ENCODE measurements around the gene NISCH. TPM values are rescaled to one million over a fixed set of nuclear protein-coding genes. Genes with fewer than 3 reads are reported as not detected.

The NISCH gene
- total RNA-seq, 3 donors from 2014 or later (not counting 1 experiment from before 2014, with no cell fraction given): 162 to 191 (median 175) TPM

- peaks cover 0 to 8% of the 10 kb centered on the region in 2 donors for H3K4me1 Mint-ChIP-seq
- intact Hi-C loops (cut with micrococcal nuclease): no loop called here
- TF ChIP-seq, protein P1, sequence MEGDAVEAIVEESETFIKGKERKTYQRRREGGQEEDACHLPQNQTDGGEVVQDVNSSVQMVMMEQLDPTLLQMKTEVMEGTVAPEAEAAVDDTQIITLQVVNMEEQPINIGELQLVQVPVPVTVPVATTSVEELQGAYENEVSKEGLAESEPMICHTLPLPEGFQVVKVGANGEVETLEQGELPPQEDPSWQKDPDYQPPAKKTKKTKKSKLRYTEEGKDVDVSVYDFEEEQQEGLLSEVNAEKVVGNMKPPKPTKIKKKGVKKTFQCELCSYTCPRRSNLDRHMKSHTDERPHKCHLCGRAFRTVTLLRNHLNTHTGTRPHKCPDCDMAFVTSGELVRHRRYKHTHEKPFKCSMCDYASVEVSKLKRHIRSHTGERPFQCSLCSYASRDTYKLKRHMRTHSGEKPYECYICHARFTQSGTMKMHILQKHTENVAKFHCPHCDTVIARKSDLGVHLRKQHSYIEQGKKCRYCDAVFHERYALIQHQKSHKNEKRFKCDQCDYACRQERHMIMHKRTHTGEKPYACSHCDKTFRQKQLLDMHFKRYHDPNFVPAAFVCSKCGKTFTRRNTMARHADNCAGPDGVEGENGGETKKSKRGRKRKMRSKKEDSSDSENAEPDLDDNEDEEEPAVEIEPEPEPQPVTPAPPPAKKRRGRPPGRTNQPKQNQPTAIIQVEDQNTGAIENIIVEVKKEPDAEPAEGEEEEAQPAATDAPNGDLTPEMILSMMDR (IDR thresholded peaks at IDR 0.05): no peak
- WGBS (ENCODE audit: insufficient coverage): 92% methylated on average over 11 of the region's 11 CpGs
- Histone ChIP-seq H3K4me1 (ENCODE audit: control insufficient read depth, insufficient read depth, low read length) (peaks cover 21% of the 10 kb centered on the region), H3K9me3 (ENCODE audit: control insufficient read depth, insufficient read depth, low read length) (no peaks in the 10 kb centered on the region), H3K27ac (ENCODE audit: low read length) (no peak overlapping the region), H3K27me3 (ENCODE audit: control insufficient read depth, insufficient read depth, low read length) (no peaks in the 10 kb centered on the region), H3K36me3 (ENCODE audit: control insufficient read depth, insufficient read depth, low read length) (no peaks in the 10 kb centered on the region), H3K4me3 (ENCODE audit: low read length) (no peak overlapping the region)
- H3K9me3 Mint-ChIP-seq: no peaks in the 10 kb centered on the region
- DNase-seq: no peak
- no peaks in the 10 kb centered on the region for H3K27me3 Mint-ChIP-seq (ENCODE audit: low read depth in 2 of 2)
- no peak for ATAC-seq
- no peak overlapping the region for H3K27ac Mint-ChIP-seq
- H3K36me3 Mint-ChIP-seq: no peaks in the 10 kb centered on the region
- H3K4me3 Mint-ChIP-seq: no peak overlapping the region
Measured at GRCh38 chr3:52502808-52503350, 47.5 kb downstream of the NISCH start.

DNA sequence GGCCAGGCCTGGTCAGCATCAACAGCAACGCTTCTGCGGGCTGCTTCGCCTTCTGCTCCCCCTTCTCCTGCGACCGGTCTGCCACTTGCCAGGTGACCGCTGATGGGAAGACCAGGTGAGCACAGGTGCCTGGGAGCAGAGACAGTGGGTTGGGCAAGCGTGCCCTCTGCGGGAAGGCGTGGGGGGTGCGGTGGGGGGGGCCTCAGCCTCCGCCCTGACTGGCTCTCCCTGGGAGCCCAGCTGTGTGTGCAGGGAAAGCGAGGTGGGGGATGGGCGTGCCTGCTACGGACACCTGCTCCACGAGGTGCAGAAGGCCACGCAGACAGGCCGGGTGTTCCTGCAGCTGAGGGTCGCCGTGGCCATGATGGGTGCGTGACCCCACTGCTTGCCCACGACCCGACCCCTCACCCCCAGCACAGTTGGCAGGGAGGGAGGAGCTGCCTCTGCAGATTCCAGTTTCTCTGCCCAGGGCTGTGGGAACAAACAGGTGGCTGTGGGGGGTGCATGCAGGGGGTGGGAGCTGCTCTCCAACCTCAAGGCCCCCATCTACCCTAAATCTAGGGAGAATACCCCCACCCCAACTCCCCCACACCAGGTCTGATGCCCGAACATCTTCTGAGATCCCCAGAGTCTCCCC lies 48.5 kb downstream of the NISCH start:
- Mint-ChIP-seq H3K27ac (no peak overlapping the region), H3K9me3 (no peaks in the 10 kb centered on the region), H3K36me3 (no peaks in the 10 kb centered on the region), H3K4me1 (peaks cover 0 to 2% of the 10 kb centered on the region in 2 donors), H3K4me3 (no peak overlapping the region), H3K27me3 (ENCODE audit: low read depth in 2 of 2) (no peaks in the 10 kb centered on the region)
- Histone ChIP-seq H3K27ac (ENCODE audit: low read length) (no peak overlapping the region), H3K4me3 (ENCODE audit: low read length) (no peak overlapping the region), H3K4me1 (ENCODE audit: control insufficient read depth, insufficient read depth, low read length) (peaks cover 11% of the 10 kb centered on the region), H3K9me3 (ENCODE audit: control insufficient read depth, insufficient read depth, low read length) (no peaks in the 10 kb centered on the region), H3K27me3 (ENCODE audit: control insufficient read depth, insufficient read depth, low read length) (no peaks in the 10 kb centered on the region), H3K36me3 (ENCODE audit: control insufficient read depth, insufficient read depth, low read length) (no peaks in the 10 kb centered on the region)
- WGBS (ENCODE audit: insufficient coverage): 89% methylated on average over 23 of the region's 23 CpGs
- no peak for ATAC-seq
- TF ChIP-seq, protein P1 (IDR thresholded peaks at IDR 0.05): no peak
- DNase-seq: no peak
- intact Hi-C loops (cut with micrococcal nuclease): no loop called here

GRCh38 chr3:52504977-52505376 lies 49.6 kb downstream of the NISCH start:
- TF ChIP-seq, protein P1 (IDR thresholded peaks at IDR 0.05): no peak
- no peaks in the 10 kb centered on the region for H3K4me1 Mint-ChIP-seq
- WGBS (ENCODE audit: insufficient coverage): 89% methylated on average over 10 of the region's 10 CpGs
- peaks cover 5% of the 10 kb centered on the region for H3K4me1 ChIP-seq (ENCODE audit: control insufficient read depth, insufficient read depth, low read length)
- intact Hi-C loops (cut with micrococcal nuclease): no loop called here
- H3K27ac ChIP-seq (ENCODE audit: low read length): no peak overlapping the region
- H3K4me3 ChIP-seq (ENCODE audit: low read length): no peak overlapping the region
- no peak for DNase-seq
- no peaks in the 10 kb centered on the region for H3K36me3 Mint-ChIP-seq
- H3K27ac Mint-ChIP-seq: no peak overlapping the region
- no peaks in the 10 kb centered on the region for H3K9me3 ChIP-seq (ENCODE audit: control insufficient read depth, insufficient read depth, low read length)
- H3K27me3 Mint-ChIP-seq (ENCODE audit: low read depth in 2 of 2): no peaks in the 10 kb centered on the region
- ATAC-seq: no peak
- no peaks in the 10 kb centered on the region for H3K9me3 Mint-ChIP-seq
- no peaks in the 10 kb centered on the region for H3K27me3 ChIP-seq (ENCODE audit: control insufficient read depth, insufficient read depth, low read length)
- H3K36me3 ChIP-seq (ENCODE audit: control insufficient read depth, insufficient read depth, low read length): no peaks in the 10 kb centered on the region
- no peak overlapping the region for H3K4me3 Mint-ChIP-seq

Measured in natural killer cell (primary cell).